NCI-H1417 (cell line): Measurements from ENCODE around the gene CKAP4.
"Not testable (repeated sequence)": the region's sequence is repeated elsewhere in the genome, so short reads cannot be mapped to it uniquely, and the experiment has no call there.

Source experiments
- DNase-seq, 3 experiments: peaks; one replicate each; lab custom pipeline; 2025; lab: John Stamatoyannopoulos, UW

Gene CKAP4

GRCh38 chr12:106247674-106248311, at the start of gene CKAP4:
CKAP4 (minus strand) TSS chr12:106248020; CDS start chr12:106247851, 169 bp downstream.
- DNase-seq, result peak; percentile 80 to 89 (median 87)

- DNase-seq, result no peak
Measured at GRCh38 chr12:106297075-106297474, 49.3 kb upstream of the CKAP4 start.

- no peak for DNase-seq
Measured at GRCh38 chr12:106296179-106296877, 48.5 kb upstream of the CKAP4 start.

GRCh38 chr12:106292339-106292738, 44.5 kb upstream of the CKAP4 start:
- no peak for DNase-seq

GRCh38 chr12:106291342-106291741, 43.5 kb upstream of the CKAP4 start:
- peak in 2 of 3 experiments; percentile 74 to 90 for DNase-seq

GRCh38 chr12:106290666-106291065, 42.8 kb upstream of the CKAP4 start:
- DNase-seq, result peak in 1 of 3 experiments; percentile 40

GRCh38 chr12:106289196-106289681, 41.4 kb upstream of the CKAP4 start:
- no peak for DNase-seq

- no peak for DNase-seq
Measured at GRCh38 chr12:106288494-106289195, 40.8 kb upstream of the CKAP4 start.

- no peak for DNase-seq
Measured at GRCh38 chr12:106288101-106288493, 40.3 kb upstream of the CKAP4 start.

- no peak for DNase-seq
Measured at GRCh38 chr12:106287364-106287763, 39.5 kb upstream of the CKAP4 start.

GRCh38 chr12:106286576-106287162, 38.8 kb upstream of the CKAP4 start:
- not testable (repeated sequence) for DNase-seq

- peak in 1 of 3 experiments; percentile 26 for DNase-seq
Measured at GRCh38 chr12:106285982-106286381, 38.2 kb upstream of the CKAP4 start.

- DNase-seq, result peak in 1 of 3 experiments; percentile 31
Measured at GRCh38 chr12:106284358-106285105, 36.7 kb upstream of the CKAP4 start.

- DNase-seq, result peak in 2 of 3 experiments; percentile 22 to 65
Measured at GRCh38 chr12:106282457-106283097, 34.8 kb upstream of the CKAP4 start.

- DNase-seq, result no peak
Measured at GRCh38 chr12:106281804-106282203, 34.0 kb upstream of the CKAP4 start.

- DNase-seq, result peak in 1 of 3 experiments; percentile 52
Measured at GRCh38 chr12:106281056-106281782, 33.4 kb upstream of the CKAP4 start.

GRCh38 chr12:106280106-106280505, 32.3 kb upstream of the CKAP4 start:
- DNase-seq, result peak in 1 of 3 experiments; percentile 20

- DNase-seq, result no peak
Measured at GRCh38 chr12:106276032-106276740, 28.4 kb upstream of the CKAP4 start.

- no peak for DNase-seq
Measured at GRCh38 chr12:106275458-106275857, 27.6 kb upstream of the CKAP4 start.
